ENCODE results near the gene ITGA1. TPM values are rescaled to one million over a fixed set of nuclear protein-coding genes. Genes with fewer than 3 reads are reported as not detected.
A peak's percentile ranks its signal among the peaks of the same experiment; 100 is the strongest.

Gene ITGA1
- polyA plus RNA-seq, 2 donors, result 5.3 to 7.7 TPM

DNA sequence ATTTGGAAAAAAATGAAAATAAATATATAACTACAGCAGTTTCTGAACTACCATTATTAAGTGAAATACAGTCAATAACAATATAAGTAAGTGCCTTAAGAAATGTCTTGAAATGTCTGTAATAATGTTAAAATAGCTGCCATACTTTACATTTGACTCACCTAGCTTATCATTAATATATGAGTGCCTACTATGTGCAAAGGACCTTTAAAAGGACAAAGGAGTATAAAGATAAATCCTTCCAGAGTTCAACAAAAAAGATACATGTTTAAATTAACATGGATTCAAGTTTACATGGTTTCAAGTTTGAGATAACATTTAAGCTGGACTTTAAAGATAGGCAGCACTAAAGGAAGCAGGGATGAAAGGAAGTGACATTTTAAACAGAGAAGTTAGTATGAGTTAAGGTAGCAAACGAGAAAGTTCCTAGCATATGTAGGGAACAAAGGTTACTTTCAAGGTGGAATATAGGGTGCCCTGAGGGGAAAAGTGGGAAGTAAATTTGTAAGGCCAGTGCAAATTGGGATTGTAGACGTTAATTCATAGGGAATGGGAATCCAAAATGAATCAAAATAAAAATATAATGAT lies 8.9 kb downstream of the ITGA1 start:
- no peak overlapping the region for H3K27ac ChIP-seq (ENCODE audit: low read depth in 2 of 2, low read length in 1 of 2)
- H3K4me1 ChIP-seq (ENCODE audit: control insufficient read depth in 2 of 2, insufficient read depth in 2 of 2, low read length in 1 of 2), result peaks cover 0 to 2% of the 10 kb centered on the region in 2 donors
- H3K9me3 ChIP-seq (ENCODE audit: control insufficient read depth in 2 of 2, insufficient read depth in 1 of 2, low read depth in 1 of 2, low read length in 1 of 2), result no peaks in the 10 kb centered on the region
- 65 to 73% methylated on average over 2 of the region's 2 CpGs for WGBS, 2 donors
- no peak overlapping the region for H3K4me3 ChIP-seq (ENCODE audit: low read depth in 1 of 2, low read length in 2 of 2)
- H3K36me3 ChIP-seq (ENCODE audit: control insufficient read depth in 2 of 2, insufficient read depth in 2 of 2, low read length in 1 of 2), result peaks cover 0 to 2% of the 10 kb centered on the region in 2 donors
- no peaks in the 10 kb centered on the region for H3K27me3 ChIP-seq (ENCODE audit: control insufficient read depth in 1 of 2, insufficient read depth in 2 of 2, low read length in 2 of 2)

DNA sequence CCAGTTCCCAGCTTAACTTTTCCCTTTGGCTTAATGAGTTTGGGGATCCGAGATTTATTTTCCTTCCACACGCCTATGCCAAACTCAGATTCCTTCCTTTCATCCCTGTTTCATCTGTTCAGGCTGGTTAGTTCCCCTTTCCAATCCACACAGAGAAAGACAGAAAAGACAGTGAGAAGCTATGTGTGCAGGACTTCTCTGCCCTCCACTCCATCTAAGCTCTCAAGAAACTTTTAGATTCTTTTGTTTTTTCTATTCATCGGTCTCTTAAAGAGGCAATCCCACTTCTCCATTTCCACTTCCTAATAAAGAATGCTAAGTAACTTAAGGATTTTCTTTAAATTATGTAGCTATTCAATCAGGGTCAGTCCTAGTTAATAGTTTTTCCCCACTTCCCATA lies 11.2 kb downstream of the ITGA1 start:
- Histone ChIP-seq H3K4me1 (ENCODE audit: control insufficient read depth in 2 of 2, insufficient read depth in 2 of 2, low read length in 1 of 2) (peaks cover 0 to 2% of the 10 kb centered on the region in 2 donors), H3K9me3 (ENCODE audit: control insufficient read depth in 2 of 2, insufficient read depth in 1 of 2, low read depth in 1 of 2, low read length in 1 of 2) (no peaks in the 10 kb centered on the region), H3K27ac (ENCODE audit: low read depth in 2 of 2, low read length in 1 of 2) (peak overlapping the region; percentile 97 to 99), H3K4me3 (ENCODE audit: low read depth in 1 of 2, low read length in 2 of 2) (peak overlapping the region; percentile 75 to 82), H3K27me3 (ENCODE audit: control insufficient read depth in 1 of 2, insufficient read depth in 2 of 2, low read length in 2 of 2) (no peaks in the 10 kb centered on the region), H3K36me3 (ENCODE audit: control insufficient read depth in 2 of 2, insufficient read depth in 2 of 2, low read length in 1 of 2) (peaks cover 0 to 4% of the 10 kb centered on the region in 2 donors)
- 11 to 12% methylated on average over 3 of the region's 3 CpGs for WGBS, 2 donors

DNA sequence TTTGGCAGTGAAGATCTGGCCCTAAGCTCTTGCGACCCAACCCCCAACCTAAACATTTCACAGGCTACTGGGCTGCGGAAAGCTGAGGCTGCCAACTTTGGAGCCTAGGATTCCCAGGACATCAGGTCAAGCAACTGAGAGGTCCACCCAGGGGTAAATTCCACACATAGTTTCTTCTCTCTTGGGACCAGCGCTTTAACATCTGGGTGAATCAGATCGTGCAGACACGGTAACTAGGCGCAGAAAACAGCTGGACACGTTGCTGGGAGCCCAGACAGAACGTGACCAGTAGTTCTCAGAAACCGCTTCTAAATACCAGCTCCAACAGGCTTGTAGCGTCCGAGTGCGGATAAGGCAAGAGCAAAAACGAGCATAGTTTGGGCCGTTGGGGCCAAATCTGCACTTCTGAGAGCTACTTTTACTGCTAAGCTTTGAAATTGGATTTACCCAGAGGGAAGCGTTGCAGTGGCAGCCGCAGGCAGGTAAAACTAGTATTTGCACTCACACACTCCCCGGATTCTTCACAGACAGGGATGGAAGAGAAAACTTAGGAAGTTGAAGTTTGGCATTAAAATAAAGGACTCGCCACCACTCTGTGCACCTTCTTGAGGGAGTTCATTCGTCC lies 11.8 kb downstream of the ITGA1 start:
- Histone ChIP-seq H3K36me3 (ENCODE audit: control insufficient read depth in 2 of 2, insufficient read depth in 2 of 2, low read length in 1 of 2) (peaks cover 0 to 4% of the 10 kb centered on the region in 2 donors), H3K27ac (ENCODE audit: low read depth in 2 of 2, low read length in 1 of 2) (peak overlapping the region; percentile 97 to 99), H3K4me3 (ENCODE audit: low read depth in 1 of 2, low read length in 2 of 2) (peak overlapping the region; percentile 75 to 82), H3K9me3 (ENCODE audit: control insufficient read depth in 2 of 2, insufficient read depth in 1 of 2, low read depth in 1 of 2, low read length in 1 of 2) (no peaks in the 10 kb centered on the region), H3K27me3 (ENCODE audit: control insufficient read depth in 1 of 2, insufficient read depth in 2 of 2, low read length in 2 of 2) (no peaks in the 10 kb centered on the region), H3K4me1 (ENCODE audit: control insufficient read depth in 2 of 2, insufficient read depth in 2 of 2, low read length in 1 of 2) (peaks cover 0 to 2% of the 10 kb centered on the region in 2 donors)
- 0 to 1% methylated on average over 19 of the region's 19 CpGs for WGBS, 2 donors

DNA sequence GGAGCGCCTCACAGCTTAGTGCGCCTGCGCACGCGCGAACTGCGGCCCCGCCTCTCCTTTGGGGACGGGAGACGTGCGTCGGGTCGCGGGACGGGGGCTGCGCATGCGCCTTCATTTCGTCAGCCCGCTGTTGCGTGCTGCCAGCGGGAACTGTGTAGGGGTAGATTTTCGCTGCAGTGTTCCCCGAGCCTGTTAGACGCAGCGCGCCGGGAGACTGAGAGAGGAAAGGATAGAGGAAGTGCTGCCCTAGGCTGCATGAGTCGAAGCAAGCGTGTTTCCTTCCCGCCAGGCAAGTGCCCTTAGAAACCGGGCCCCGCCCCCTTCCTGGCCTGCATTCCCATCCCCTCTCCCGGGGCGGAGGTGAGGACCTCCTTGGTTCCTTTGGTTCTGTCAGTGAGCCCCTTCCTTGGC lies 12.3 kb downstream of the ITGA1 start:
- 0% methylated on average over 34 of the region's 34 CpGs for WGBS, 2 donors
- peak overlapping the region; percentile 75 to 82 for H3K4me3 ChIP-seq (ENCODE audit: low read depth in 1 of 2, low read length in 2 of 2)
- no peaks in the 10 kb centered on the region for H3K9me3 ChIP-seq (ENCODE audit: control insufficient read depth in 2 of 2, insufficient read depth in 1 of 2, low read depth in 1 of 2, low read length in 1 of 2)
- H3K36me3 ChIP-seq (ENCODE audit: control insufficient read depth in 2 of 2, insufficient read depth in 2 of 2, low read length in 1 of 2), result peaks cover 0 to 4% of the 10 kb centered on the region in 2 donors
- peaks cover 0 to 2% of the 10 kb centered on the region in 2 donors for H3K4me1 ChIP-seq (ENCODE audit: control insufficient read depth in 2 of 2, insufficient read depth in 2 of 2, low read length in 1 of 2)
- no peaks in the 10 kb centered on the region for H3K27me3 ChIP-seq (ENCODE audit: control insufficient read depth in 1 of 2, insufficient read depth in 2 of 2, low read length in 2 of 2)
- H3K27ac ChIP-seq (ENCODE audit: low read depth in 2 of 2, low read length in 1 of 2), result peak overlapping the region; percentile 97 to 99

DNA sequence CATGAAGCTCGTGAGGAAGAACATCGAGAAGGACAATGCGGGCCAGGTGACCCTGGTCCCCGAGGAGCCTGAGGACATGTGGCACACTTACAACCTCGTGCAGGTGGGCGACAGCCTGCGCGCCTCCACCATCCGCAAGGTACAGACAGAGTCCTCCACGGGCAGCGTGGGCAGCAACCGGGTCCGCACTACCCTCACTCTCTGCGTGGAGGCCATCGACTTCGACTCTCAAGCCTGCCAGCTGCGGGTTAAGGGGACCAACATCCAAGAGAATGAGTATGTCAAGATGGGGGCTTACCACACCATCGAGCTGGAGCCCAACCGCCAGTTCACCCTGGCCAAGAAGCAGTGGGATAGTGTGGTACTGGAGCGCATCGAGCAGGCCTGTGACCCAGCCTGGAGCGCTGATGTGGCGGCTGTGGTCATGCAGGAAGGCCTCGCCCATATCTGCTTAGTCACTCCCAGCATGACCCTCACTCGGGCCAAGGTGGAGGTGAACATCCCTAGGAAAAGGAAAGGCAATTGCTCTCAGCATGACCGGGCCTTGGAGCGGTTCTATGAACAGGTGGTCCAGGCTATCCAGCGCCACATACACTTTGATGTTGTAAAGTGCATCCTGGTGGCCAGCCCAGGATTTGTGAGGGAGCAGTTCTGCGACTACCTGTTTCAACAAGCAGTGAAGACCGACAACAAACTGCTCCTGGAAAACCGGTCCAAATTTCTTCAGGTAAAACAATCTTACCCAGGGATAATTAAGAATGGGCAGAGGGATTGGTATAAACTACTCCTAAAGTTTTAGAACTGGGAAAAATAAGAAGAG lies 12.9 kb downstream of the ITGA1 start:
- Histone ChIP-seq H3K27ac (ENCODE audit: low read depth in 2 of 2, low read length in 1 of 2) (peak overlapping the region; percentile 97 to 99), H3K4me1 (ENCODE audit: control insufficient read depth in 2 of 2, insufficient read depth in 2 of 2, low read length in 1 of 2) (peaks cover 0 to 2% of the 10 kb centered on the region in 2 donors), H3K36me3 (ENCODE audit: control insufficient read depth in 2 of 2, insufficient read depth in 2 of 2, low read length in 1 of 2) (peaks cover 0 to 4% of the 10 kb centered on the region in 2 donors), H3K4me3 (ENCODE audit: low read depth in 1 of 2, low read length in 2 of 2) (peak overlapping the region; percentile 75 to 82), H3K27me3 (ENCODE audit: control insufficient read depth in 1 of 2, insufficient read depth in 2 of 2, low read length in 2 of 2) (no peaks in the 10 kb centered on the region), H3K9me3 (ENCODE audit: control insufficient read depth in 2 of 2, insufficient read depth in 1 of 2, low read depth in 1 of 2, low read length in 1 of 2) (no peaks in the 10 kb centered on the region)
- WGBS, 2 donors, result 2% methylated on average over 31 of the region's 31 CpGs

DNA sequence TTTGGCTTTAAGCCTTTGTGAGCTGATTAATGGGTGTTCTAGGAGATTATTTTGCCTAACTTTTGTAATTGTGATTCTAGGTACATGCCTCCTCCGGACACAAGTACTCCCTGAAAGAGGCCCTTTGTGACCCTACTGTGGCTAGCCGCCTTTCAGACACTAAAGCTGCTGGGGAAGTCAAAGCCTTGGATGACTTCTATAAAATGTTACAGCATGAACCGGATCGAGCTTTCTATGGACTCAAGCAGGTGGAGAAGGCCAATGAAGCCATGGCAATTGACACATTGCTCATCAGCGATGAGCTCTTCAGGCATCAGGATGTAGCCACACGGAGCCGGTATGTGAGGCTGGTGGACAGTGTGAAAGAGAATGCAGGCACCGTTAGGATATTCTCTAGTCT lies 13.6 kb downstream of the ITGA1 start:
- Histone ChIP-seq H3K27ac (ENCODE audit: low read depth in 2 of 2, low read length in 1 of 2) (peak overlapping the region; percentile 36 to 66), H3K27me3 (ENCODE audit: control insufficient read depth in 1 of 2, insufficient read depth in 2 of 2, low read length in 2 of 2) (no peaks in the 10 kb centered on the region), H3K36me3 (ENCODE audit: control insufficient read depth in 2 of 2, insufficient read depth in 2 of 2, low read length in 1 of 2) (peaks cover 0 to 4% of the 10 kb centered on the region in 2 donors), H3K9me3 (ENCODE audit: control insufficient read depth in 2 of 2, insufficient read depth in 1 of 2, low read depth in 1 of 2, low read length in 1 of 2) (no peaks in the 10 kb centered on the region), H3K4me3 (ENCODE audit: low read depth in 1 of 2, low read length in 2 of 2) (peak overlapping the region; percentile 46 to 82), H3K4me1 (ENCODE audit: control insufficient read depth in 2 of 2, insufficient read depth in 2 of 2, low read length in 1 of 2) (peaks cover 0 to 2% of the 10 kb centered on the region in 2 donors)
- 19 to 21% methylated on average over 8 of the region's 8 CpGs for WGBS, 2 donors

DNA sequence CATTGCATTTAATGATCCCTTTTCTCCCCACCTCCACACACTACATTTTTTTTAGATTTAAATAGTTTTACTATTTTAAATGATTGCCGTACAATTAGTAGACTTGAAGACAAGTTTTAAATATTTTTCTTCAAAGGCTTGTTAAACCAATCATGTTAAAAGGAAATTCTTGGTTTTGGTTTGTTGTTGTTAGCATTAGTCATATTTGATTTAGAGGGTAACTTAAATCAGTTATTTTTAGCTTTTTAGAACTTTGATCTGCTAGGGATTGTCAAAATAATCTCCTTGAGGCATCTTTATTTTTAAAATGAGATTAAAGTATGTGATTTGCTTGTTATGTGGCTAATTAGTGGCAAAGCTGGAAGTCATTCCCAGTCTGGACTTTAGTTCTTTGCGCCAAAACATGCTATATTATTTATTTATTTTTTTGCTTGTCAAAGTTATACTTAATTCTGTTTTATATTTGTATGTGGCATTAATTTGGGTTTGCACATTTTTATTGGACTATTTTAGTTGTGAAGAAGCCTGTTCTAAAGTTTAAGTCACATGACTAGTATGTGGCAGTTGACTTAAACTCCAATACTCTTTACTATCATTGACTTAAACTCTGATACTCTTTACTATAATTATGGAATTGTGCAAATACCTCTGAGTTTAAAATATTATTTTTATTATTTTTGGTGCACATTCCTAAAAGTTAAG lies 14.7 kb downstream of the ITGA1 start:
- peaks cover 0 to 4% of the 10 kb centered on the region in 2 donors for H3K36me3 ChIP-seq (ENCODE audit: control insufficient read depth in 2 of 2, insufficient read depth in 2 of 2, low read length in 1 of 2)
- no peaks in the 10 kb centered on the region for H3K9me3 ChIP-seq (ENCODE audit: control insufficient read depth in 2 of 2, insufficient read depth in 1 of 2, low read depth in 1 of 2, low read length in 1 of 2)
- H3K4me3 ChIP-seq (ENCODE audit: low read depth in 1 of 2, low read length in 2 of 2), result peak overlapping the region in 1 of 2 donors; percentile 19
- H3K4me1 ChIP-seq (ENCODE audit: control insufficient read depth in 2 of 2, insufficient read depth in 2 of 2, low read length in 1 of 2), result peaks cover 0 to 2% of the 10 kb centered on the region in 2 donors
- WGBS, 2 donors, result 52 to 60% methylated on average over 2 of the region's 2 CpGs
- no peak overlapping the region for H3K27ac ChIP-seq (ENCODE audit: low read depth in 2 of 2, low read length in 1 of 2)
- H3K27me3 ChIP-seq (ENCODE audit: control insufficient read depth in 1 of 2, insufficient read depth in 2 of 2, low read length in 2 of 2), result no peaks in the 10 kb centered on the region

DNA sequence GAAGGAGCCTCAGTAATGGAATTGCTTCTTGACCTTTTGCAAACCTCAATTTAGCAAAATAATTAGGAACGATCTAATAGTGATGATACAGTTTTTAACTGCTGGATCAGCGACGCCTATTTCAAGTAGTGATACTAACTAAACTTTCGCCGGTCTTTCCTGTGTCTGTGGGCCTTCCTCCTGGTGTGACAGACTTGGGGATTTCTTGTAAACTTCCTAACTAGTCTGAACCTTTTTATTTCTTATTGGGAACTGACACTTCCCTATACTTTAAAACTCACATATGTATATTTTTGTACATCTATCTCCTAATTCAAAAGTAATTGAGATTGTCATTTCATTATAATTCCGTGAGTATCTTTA lies 15.2 kb downstream of the ITGA1 start:
- Histone ChIP-seq H3K36me3 (ENCODE audit: control insufficient read depth in 2 of 2, insufficient read depth in 2 of 2, low read length in 1 of 2) (peaks cover 0 to 4% of the 10 kb centered on the region in 2 donors), H3K4me1 (ENCODE audit: control insufficient read depth in 2 of 2, insufficient read depth in 2 of 2, low read length in 1 of 2) (peaks cover 0 to 2% of the 10 kb centered on the region in 2 donors), H3K27me3 (ENCODE audit: control insufficient read depth in 1 of 2, insufficient read depth in 2 of 2, low read length in 2 of 2) (no peaks in the 10 kb centered on the region), H3K27ac (ENCODE audit: low read depth in 2 of 2, low read length in 1 of 2) (no peak overlapping the region), H3K9me3 (ENCODE audit: control insufficient read depth in 2 of 2, insufficient read depth in 1 of 2, low read depth in 1 of 2, low read length in 1 of 2) (no peaks in the 10 kb centered on the region), H3K4me3 (ENCODE audit: low read depth in 1 of 2, low read length in 2 of 2) (no peak overlapping the region)
- 52 to 53% methylated on average over 6 of the region's 6 CpGs for WGBS, 2 donors

DNA sequence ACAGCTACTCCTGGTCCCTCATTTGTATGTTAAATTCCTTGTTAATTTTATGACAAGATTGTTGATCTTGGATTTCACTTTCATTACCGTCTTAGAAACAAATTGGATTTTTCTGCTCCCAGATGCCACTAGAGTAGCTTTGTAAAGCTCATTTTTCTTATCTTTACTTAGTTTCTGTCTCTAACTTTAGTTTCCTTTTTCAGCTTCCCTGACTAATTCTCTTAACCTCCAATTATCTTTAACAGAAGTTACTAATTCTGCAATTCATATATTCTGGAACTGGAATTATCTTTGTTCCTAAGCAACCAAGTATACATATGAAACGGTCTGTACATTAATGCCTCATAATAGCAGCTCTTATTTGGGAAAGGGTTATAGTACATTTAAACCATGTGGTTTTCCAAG lies 16.7 kb downstream of the ITGA1 start:
- Histone ChIP-seq H3K27me3 (ENCODE audit: control insufficient read depth in 1 of 2, insufficient read depth in 2 of 2, low read length in 2 of 2) (no peaks in the 10 kb centered on the region), H3K9me3 (ENCODE audit: control insufficient read depth in 2 of 2, insufficient read depth in 1 of 2, low read depth in 1 of 2, low read length in 1 of 2) (no peaks in the 10 kb centered on the region), H3K4me3 (ENCODE audit: low read depth in 1 of 2, low read length in 2 of 2) (no peak overlapping the region), H3K27ac (ENCODE audit: low read depth in 2 of 2, low read length in 1 of 2) (no peak overlapping the region), H3K36me3 (ENCODE audit: control insufficient read depth in 2 of 2, insufficient read depth in 2 of 2, low read length in 1 of 2) (peaks cover 0 to 4% of the 10 kb centered on the region in 2 donors), H3K4me1 (ENCODE audit: control insufficient read depth in 2 of 2, insufficient read depth in 2 of 2, low read length in 1 of 2) (peaks cover under 1 to 2% of the 10 kb centered on the region in 2 donors)
- 38 to 47% methylated on average over 2 of the region's 2 CpGs for WGBS, 2 donors
